Cardiac fibroblast (primary cell): ENCODE results near the gene PAGE3.

Experiments used
- DNase-seq, 2 donors: peaks; one replicate each; pipeline versions ENCODE4 v3.0.0 to v3.0.0-alpha.2; 2010; ENCODE audit warnings: low read depth in 2 of 2
- H3K4me3 ChIP-seq, 2 donors: replicated peaks in 1 of 2; 1 replicate in 1 of 2; 2 replicates in 1 of 2; pipeline ENCODE4 v1.5.1; 2011; ENCODE audit warnings: low read depth in 2 of 2, low read length in 2 of 2, mild to moderate bottlenecking in 2 of 2, moderate library complexity in 1 of 2
- CTCF ChIP-seq: IDR thresholded peaks from one replicate; pipeline ENCODE4 v1.5.1; 2011; ENCODE audit warnings: low read depth, mild to moderate bottlenecking, low read length, inconsistent platforms

Gene PAGE3

GRCh38 chrX:55220119-55220794 lies 44.5 kb downstream of the PAGE3 start, which contains the start of gene PAGE5:
PAGE5 (plus strand) TSS chrX:55220346; CDS start chrX:55221383, 1,037 bp downstream.
- no peak for DNase-seq
- TF ChIP-seq CTCF: no peak
- no peak within 1 kb of the TSS for H3K4me3 ChIP-seq

DNA sequence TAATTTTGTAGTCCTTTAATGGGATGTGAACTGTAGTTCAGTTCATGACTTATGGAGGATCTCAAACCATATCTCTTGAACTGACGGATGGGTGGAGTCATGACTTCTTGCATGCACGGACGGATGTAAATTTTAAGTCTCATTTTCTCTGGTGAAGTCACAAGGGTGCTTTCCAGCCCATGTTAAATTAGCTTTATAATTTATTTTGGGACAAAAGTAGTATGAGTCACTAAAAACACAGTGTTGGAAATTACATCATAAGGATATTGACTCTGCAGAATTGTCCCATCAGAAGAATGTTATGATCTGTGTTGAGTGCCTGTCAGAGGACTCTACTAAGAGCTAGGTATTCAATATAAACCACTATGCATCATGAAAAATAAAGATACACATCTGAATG lies 51.3 kb downstream of the PAGE3 start:
- no peak for TF ChIP-seq CTCF
- H3K4me3 ChIP-seq: no peak overlapping the region
- peak in 1 of 2 donors; percentile 4 for DNase-seq

DNA sequence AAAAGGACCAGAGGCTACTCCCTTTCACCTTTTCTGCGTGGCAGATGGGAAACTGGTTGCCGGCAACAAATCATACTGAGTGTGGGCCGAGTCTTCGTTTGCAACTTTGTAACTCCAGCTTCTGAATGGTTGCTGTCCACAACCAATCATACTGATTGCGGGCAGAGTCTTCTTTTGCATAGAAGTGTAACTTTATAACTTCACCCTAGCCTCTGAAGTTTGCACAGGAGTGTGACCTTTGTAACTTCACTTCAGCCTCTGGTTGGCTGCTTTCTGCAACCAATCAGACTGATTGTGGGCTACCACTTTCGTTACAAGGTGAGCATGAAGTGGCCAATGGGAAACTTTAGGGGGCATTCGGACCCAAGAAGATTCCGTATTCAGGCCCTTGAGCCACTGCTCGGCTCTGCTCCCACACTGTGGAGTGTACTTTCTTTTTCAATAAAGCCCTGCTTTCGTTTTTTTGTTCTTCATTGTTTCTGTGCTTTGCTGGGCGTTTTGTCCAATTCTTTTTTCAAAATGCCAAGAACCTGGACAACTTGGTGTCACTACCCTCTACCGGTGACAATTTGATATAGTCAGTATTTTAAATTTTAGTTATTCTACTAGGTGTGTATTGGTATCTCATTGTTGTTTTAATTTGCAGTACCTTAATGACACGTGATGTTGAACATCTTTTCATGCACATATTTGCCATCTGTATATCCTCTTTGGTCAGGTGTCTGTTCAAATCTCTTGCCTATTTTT lies 53.6 kb downstream of the PAGE3 start:
- DNase-seq: no peak
- H3K4me3 ChIP-seq: no peak overlapping the region
- TF ChIP-seq CTCF: no peak
